Suprapubic skin (tissue), 4 donors: ENCODE data around the gene RHBDD1. TPM values are rescaled to one million over a fixed set of nuclear protein-coding genes. Genes with fewer than 3 reads are reported as not detected.

Experiments
- DNase-seq, 2 donors: peaks; one replicate each; pipeline ENCODE4 v3.0.0-alpha.2; 2019; ENCODE audit warnings: low spot score in 2 of 2
- H3K27ac ChIP-seq: fragments of 200-600 bp; sonication (generic); one replicate; pipeline ENCODE4 v1.5.1; 2019
- H3K27me3 ChIP-seq: fragments of 200-600 bp; sonication (generic); one replicate; pipeline ENCODE4 v1.5.1; 2019
- H3K36me3 ChIP-seq: fragments of 200-600 bp; sonication (generic); one replicate; pipeline ENCODE4 v1.5.1; 2019
- H3K4me1 ChIP-seq: fragments of 200-600 bp; sonication (generic); one replicate; pipeline ENCODE4 v1.5.1; 2019
- H3K4me3 ChIP-seq: fragments of 200-600 bp; sonication (generic); one replicate; pipeline ENCODE4 v1.5.1; 2019; ENCODE audit warnings: mild to moderate bottlenecking
- H3K9me3 ChIP-seq: fragments of 200-600 bp; sonication (generic); one replicate; pipeline ENCODE4 v1.5.1; 2019
- CTCF ChIP-seq, 2 donors: fragments of 200-600 bp in 1 of 2; fragments of 450-650 bp in 1 of 2; sonication (generic) in 1 of 2; IDR thresholded peaks; one replicate each; pipeline ENCODE4 v1.5.1; 2016 to 2019; ENCODE audit warnings: antibody characterized with exemption in 2 of 2, mild to moderate bottlenecking in 1 of 2, moderate library complexity in 1 of 2
- EP300 ChIP-seq: sonication (generic); formaldehyde crosslinking; IDR thresholded peaks from one replicate; pipeline ENCODE4 v1.6.1; 2017; ENCODE audit warnings: antibody characterized with exemption
- POLR2A ChIP-seq, 2 donors: fragments of 450-650 bp; IDR thresholded peaks; one replicate each; pipeline ENCODE4 v1.6.1; 2017; ENCODE audit warnings: antibody characterized with exemption in 2 of 2, mild to moderate bottlenecking in 2 of 2, moderate library complexity in 2 of 2
- POLR2AphosphoS5 ChIP-seq, 3 donors: sonication (generic); formaldehyde crosslinking; IDR thresholded peaks; one replicate each; pipeline ENCODE4 v1.6.1; 2017; ENCODE audit warnings: antibody characterized with exemption in 3 of 3
- WGBS: methylation state at CpG from one replicate; pipeline ENCODE4 v1.1.5; 2018; 5-methylcytosine and 5-hydroxymethylcytosine counted together
- total RNA-seq, 4 donors: library from RNA; depleted of rRNA; stranded (reverse); fragments of >200 nt; gene quantifications; one replicate each; pipeline ENCODE4 v1.1.0, GENCODE V29; 2016

Gene RHBDD1
- total RNA-seq, 4 donors from 2014 or later = 14.0 to 41.8 (median 20.7) TPM

- Histone ChIP-seq H3K9me3 (no peaks in the 10 kb centered on the region), H3K4me3 (no peak overlapping the region), H3K4me1 (peaks cover 3% of the 10 kb centered on the region), H3K27me3 (no peaks in the 10 kb centered on the region), H3K27ac (no peak overlapping the region), H3K36me3 (peaks cover 6% of the 10 kb centered on the region)
- DNase-seq = no peak
- WGBS = 43% methylated on average over 3 of the region's 3 CpGs
- no peak for TF ChIP-seq CTCF (IDR thresholded peaks at IDR 0.05)
- no peak for TF ChIP-seq POLR2A (IDR thresholded peaks at IDR 0.05)
- no peak for TF ChIP-seq EP300
- TF ChIP-seq POLR2AphosphoS5 (IDR thresholded peaks at IDR 0.05) = no peak
Measured at GRCh38 chr2:226892729-226893128, 56.9 kb downstream of the RHBDD1 start.

DNA sequence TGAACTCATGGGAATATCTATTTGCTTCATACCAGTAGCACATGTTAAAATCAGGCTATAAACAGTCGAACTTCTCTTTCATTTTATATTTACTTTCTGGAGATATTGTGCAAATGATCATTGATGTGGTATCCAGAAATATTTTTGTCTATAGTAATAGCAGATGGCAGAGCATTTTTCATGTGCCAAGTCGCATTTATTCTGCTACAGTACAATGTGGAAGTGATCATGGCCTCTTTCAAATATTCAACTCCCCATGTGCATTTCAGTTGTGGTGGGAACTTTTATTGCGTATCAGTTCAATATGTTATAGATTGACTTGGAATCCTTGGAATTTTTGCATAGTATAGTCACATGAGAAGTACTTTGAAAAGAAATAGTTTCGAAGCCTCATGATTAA, 57.4 kb downstream of the RHBDD1 start:
- Histone ChIP-seq H3K4me1 (peaks cover 3% of the 10 kb centered on the region), H3K27ac (no peak overlapping the region), H3K27me3 (no peaks in the 10 kb centered on the region), H3K4me3 (no peak overlapping the region), H3K9me3 (no peaks in the 10 kb centered on the region), H3K36me3 (peaks cover 6% of the 10 kb centered on the region)
- 80% methylated on average over 4 of the region's 4 CpGs for WGBS
- DNase-seq = no peak
- TF ChIP-seq CTCF (IDR thresholded peaks at IDR 0.05) (no peak), POLR2A (IDR thresholded peaks at IDR 0.05) (no peak), EP300 (no peak)

DNA sequence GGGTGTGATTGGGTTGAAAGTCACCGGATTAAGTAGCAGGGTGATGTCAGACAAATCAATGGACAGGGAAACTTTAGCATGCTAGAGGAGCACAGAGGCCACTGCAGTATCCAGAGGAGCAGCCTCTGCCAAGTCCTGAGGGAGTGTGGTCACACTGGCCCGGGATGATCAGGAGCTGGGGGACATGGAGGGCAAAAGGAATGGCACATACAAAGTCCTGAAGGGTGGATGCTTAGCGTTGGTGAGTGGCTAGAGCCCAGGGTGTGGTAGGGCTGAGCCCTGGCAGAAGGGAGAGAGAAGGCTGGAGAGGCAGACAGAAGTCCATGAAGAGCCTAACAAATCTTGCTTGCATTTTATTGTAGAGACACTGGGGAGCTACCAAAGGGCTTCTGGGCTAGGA, 58.9 kb downstream of the RHBDD1 start:
- no peaks in the 10 kb centered on the region for H3K9me3 ChIP-seq
- no peak overlapping the region for H3K4me3 ChIP-seq
- peaks cover 6% of the 10 kb centered on the region for H3K36me3 ChIP-seq
- no peak overlapping the region for H3K27ac ChIP-seq
- TF ChIP-seq CTCF (IDR thresholded peaks at IDR 0.05) (no peak), POLR2A (IDR thresholded peaks at IDR 0.05) (no peak), POLR2AphosphoS5 (IDR thresholded peaks at IDR 0.05) (no peak), EP300 (no peak)
- DNase-seq = no peak
- WGBS = 84% methylated on average over 3 of the region's 3 CpGs
- peaks cover 3% of the 10 kb centered on the region for H3K4me1 ChIP-seq
- H3K27me3 ChIP-seq = no peaks in the 10 kb centered on the region

- H3K27me3 ChIP-seq = no peaks in the 10 kb centered on the region
- no peak overlapping the region for H3K27ac ChIP-seq
- DNase-seq = no peak
- WGBS = 99% methylated on average over 2 of the region's 2 CpGs
- H3K4me3 ChIP-seq = no peak overlapping the region
- peaks cover 3% of the 10 kb centered on the region for H3K4me1 ChIP-seq
- no peak for TF ChIP-seq CTCF (IDR thresholded peaks at IDR 0.05)
- no peak for TF ChIP-seq POLR2A (IDR thresholded peaks at IDR 0.05)
- no peak for TF ChIP-seq EP300
- no peak for TF ChIP-seq POLR2AphosphoS5 (IDR thresholded peaks at IDR 0.05)
- H3K36me3 ChIP-seq = peaks cover 6% of the 10 kb centered on the region
- H3K9me3 ChIP-seq = no peaks in the 10 kb centered on the region
Measured at GRCh38 chr2:226895579-226895978, 59.7 kb downstream of the RHBDD1 start.

DNA sequence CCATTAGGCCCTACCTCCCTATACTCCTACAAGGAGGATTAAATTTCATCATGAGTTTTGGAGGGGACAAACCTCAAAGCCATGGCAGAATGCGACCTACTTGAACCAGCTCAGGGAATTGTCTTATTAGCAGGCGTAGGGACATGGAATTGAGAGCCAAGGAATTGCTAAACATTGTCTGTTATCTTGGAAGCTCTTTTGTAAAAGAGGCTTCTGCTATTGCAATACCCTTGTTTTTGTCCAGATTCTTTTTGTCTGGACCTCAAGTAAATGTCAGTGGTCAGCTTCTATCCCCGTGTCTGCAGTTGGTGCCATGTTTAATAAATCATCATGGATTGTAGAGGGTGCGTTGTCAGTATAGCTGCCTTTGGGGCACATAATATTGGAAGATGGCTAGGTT, 62.3 kb downstream of the RHBDD1 start:
- Histone ChIP-seq H3K27me3 (no peaks in the 10 kb centered on the region), H3K4me1 (no peaks in the 10 kb centered on the region), H3K9me3 (no peaks in the 10 kb centered on the region), H3K4me3 (no peak overlapping the region), H3K36me3 (peaks cover 6% of the 10 kb centered on the region), H3K27ac (no peak overlapping the region)
- no peak for DNase-seq
- WGBS = 79% methylated on average over 4 of the region's 4 CpGs
- TF ChIP-seq EP300 = no peak
- TF ChIP-seq POLR2A (IDR thresholded peaks at IDR 0.05) = no peak
- no peak for TF ChIP-seq CTCF (IDR thresholded peaks at IDR 0.05)
- TF ChIP-seq POLR2AphosphoS5 (IDR thresholded peaks at IDR 0.05) = no peak
